Measurements from ENCODE around the gene ATP5PD. TPM values are rescaled to one million over a fixed set of nuclear protein-coding genes. Genes with fewer than 3 reads are reported as not detected.
"Not testable (repeated sequence)": the region's sequence is repeated elsewhere in the genome, so short reads cannot be mapped to it uniquely, and the experiment has no call there.

The ATP5PD gene
- total RNA-seq, 1 donor from 2014 or later, result 133 TPM

DNA sequence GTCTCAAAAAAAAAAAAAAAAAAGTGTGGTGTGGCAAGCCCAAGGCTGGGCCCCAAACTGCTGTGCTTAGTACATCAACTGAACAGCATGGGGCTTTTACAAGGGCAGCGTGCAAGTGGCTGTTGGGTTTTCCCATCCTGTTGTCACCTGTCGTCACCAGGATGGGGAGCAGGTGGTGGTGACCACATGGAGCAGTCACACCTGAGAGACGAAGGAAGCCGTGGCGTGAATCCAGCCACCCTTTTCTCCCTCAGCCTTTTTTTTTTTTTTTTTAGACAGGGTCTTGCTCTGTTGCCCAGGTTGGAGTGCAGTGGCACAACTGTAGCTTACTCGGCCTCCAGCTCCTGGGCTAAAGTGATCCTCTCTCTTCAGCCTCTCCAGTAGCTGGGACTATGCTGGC lies 38.4 kb downstream of the ATP5PD start:
- Histone ChIP-seq H3K4me1 (peaks cover 0 to 14% of the 10 kb centered on the region in 2 donors), H3K27ac (no peak overlapping the region), H3K36me3 (peaks cover 19% of the 10 kb centered on the region in 2 donors), H3K27me3 (no peaks in the 10 kb centered on the region), H3K9me3 (no peaks in the 10 kb centered on the region), H3K4me3 (no peak overlapping the region)
- intact Hi-C loops (cut with DNase I), result no loop called here
- TF ChIP-seq, protein P1, sequence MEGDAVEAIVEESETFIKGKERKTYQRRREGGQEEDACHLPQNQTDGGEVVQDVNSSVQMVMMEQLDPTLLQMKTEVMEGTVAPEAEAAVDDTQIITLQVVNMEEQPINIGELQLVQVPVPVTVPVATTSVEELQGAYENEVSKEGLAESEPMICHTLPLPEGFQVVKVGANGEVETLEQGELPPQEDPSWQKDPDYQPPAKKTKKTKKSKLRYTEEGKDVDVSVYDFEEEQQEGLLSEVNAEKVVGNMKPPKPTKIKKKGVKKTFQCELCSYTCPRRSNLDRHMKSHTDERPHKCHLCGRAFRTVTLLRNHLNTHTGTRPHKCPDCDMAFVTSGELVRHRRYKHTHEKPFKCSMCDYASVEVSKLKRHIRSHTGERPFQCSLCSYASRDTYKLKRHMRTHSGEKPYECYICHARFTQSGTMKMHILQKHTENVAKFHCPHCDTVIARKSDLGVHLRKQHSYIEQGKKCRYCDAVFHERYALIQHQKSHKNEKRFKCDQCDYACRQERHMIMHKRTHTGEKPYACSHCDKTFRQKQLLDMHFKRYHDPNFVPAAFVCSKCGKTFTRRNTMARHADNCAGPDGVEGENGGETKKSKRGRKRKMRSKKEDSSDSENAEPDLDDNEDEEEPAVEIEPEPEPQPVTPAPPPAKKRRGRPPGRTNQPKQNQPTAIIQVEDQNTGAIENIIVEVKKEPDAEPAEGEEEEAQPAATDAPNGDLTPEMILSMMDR (IDR thresholded peaks at IDR 0.05), result no peak
- no peak for DNase-seq (ENCODE audit: low spot score in 2 of 2)

DNA sequence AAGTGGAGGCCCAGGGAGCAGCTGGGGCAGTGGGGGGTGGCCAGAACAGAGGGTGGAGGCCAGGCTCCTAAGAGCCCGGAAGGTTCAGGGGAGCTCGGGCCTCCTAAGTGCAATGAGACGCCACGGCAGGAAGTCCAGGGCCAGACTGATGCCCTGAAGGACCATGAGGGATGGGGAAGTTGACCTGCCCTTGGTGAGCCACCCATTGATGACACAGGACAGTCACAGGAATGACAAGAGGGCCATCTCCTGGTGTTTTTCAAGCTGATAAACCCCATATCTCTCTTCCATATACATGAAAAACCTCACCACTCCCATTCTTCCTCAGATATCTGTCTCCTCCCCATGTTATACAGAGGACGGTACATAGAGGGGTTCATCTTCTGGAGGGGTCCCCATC lies 40.1 kb downstream of the ATP5PD start:
- peaks cover 32 to 36% of the 10 kb centered on the region in 2 donors for H3K36me3 ChIP-seq
- H3K4me1 ChIP-seq, result peaks cover 0 to 5% of the 10 kb centered on the region in 2 donors
- TF ChIP-seq, protein P1 (IDR thresholded peaks at IDR 0.05), result no peak
- DNase-seq (ENCODE audit: low spot score in 2 of 2), result no peak
- intact Hi-C loops (cut with DNase I), result no loop called here
- H3K27ac ChIP-seq, result no peak overlapping the region
- H3K9me3 ChIP-seq, result no peaks in the 10 kb centered on the region
- H3K4me3 ChIP-seq, result no peak overlapping the region
- H3K27me3 ChIP-seq, result no peaks in the 10 kb centered on the region

DNA sequence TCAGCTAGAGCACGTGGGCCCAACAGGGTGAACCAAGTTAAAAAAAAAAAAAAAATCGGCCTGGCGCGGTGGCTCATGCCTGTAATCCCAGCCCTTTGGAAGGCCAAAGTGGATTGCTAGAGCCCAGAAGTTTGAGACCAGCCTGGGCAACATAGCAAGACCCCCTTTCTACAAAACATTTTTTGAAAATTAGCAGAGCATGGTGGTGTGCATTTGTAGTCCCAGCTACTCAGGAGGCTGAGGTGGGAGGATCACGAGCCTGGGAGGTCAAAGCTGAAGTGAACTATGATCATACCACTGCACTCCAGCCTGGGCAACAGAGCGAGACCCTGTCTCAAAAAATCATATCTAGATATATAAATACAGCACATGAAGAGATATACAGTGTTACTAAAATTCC lies 40.7 kb downstream of the ATP5PD start:
- DNase-seq (ENCODE audit: low spot score in 2 of 2); H3K27ac ChIP-seq; H3K9me3 ChIP-seq; H3K4me3 ChIP-seq; intact Hi-C loops (cut with DNase I); H3K4me1 ChIP-seq; H3K27me3 ChIP-seq: not testable (repeated sequence)
- peaks cover 38 to 42% of the 10 kb centered on the region in 2 donors for H3K36me3 ChIP-seq

DNA sequence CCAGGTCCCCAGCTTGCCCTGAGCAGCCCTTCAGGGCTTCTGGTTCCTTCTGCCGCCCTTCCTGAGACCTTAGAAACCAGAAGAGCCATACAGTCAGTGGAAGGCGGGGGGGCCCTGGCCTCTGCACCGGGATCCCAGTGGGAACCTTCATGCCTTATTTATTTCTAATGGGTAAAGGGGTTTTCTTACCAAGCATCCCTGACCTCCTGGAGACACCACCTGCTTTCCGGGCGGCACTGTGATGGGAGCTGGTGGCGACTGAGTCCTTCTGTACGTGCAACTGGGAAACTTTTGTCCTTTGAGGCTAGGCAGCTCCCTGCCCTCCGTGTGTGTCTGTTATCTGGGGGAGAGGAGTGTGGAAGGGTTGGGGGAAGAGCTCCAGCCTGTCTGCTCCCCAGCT lies 41.5 kb downstream of the ATP5PD start:
- no peaks in the 10 kb centered on the region for H3K9me3 ChIP-seq
- H3K27me3 ChIP-seq, result no peaks in the 10 kb centered on the region
- peaks cover 39 to 48% of the 10 kb centered on the region in 2 donors for H3K36me3 ChIP-seq
- intact Hi-C loops (cut with DNase I), result no loop called here
- TF ChIP-seq, protein P1 (IDR thresholded peaks at IDR 0.05), result no peak
- no peaks in the 10 kb centered on the region for H3K4me1 ChIP-seq
- no peak overlapping the region for H3K4me3 ChIP-seq
- no peak overlapping the region for H3K27ac ChIP-seq
- DNase-seq (ENCODE audit: low spot score in 2 of 2), result no peak

DNA sequence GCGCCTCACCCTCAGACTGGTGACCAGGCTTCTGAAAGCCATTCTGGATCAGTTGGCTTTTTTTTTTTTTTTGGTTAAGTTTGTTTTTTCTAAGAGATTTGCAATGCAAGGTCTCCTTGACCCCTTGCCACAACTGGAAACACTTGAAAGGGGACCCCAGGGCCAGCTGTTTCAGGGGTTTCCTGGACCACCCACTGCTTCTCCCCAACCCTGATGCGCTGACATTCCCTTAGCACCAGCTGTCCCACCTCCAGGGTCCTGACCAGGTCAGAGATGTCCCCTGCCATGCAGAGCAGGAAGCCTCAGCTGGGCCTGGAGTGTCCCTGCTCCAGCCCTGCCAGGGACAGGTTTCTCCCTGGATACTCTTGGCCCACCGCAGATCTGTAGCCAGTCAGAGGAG lies 42.4 kb downstream of the ATP5PD start:
- Histone ChIP-seq H3K4me1 (no peaks in the 10 kb centered on the region), H3K27ac (no peak overlapping the region), H3K9me3 (no peaks in the 10 kb centered on the region), H3K36me3 (peaks cover 46 to 57% of the 10 kb centered on the region in 2 donors), H3K27me3 (no peaks in the 10 kb centered on the region), H3K4me3 (no peak overlapping the region)
- TF ChIP-seq, protein P1 (IDR thresholded peaks at IDR 0.05), result no peak
- DNase-seq (ENCODE audit: low spot score in 2 of 2), result no peak
- intact Hi-C loops (cut with DNase I), result no loop called here

DNA sequence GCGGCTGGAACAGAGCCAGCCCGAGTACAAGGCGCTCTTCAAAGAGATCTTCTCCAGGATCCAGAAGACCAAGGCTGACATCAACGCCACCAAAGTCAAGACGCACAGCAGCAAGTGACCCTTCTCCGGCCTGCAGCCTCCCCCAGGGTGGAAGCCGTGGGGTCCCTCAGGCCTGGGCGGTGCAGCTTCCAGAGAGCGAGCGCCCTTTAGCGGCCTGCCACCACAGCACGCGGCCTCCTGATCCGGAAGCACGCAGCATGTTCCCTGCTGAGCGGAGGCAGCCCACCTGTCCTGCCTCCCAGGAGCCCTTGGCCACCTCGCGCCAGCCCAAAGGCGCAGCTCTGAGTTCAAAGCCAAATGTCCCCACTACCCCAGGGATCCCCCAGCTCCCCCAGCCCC lies 42.8 kb downstream of the ATP5PD start:
- Histone ChIP-seq H3K4me3 (no peak overlapping the region), H3K4me1 (no peaks in the 10 kb centered on the region), H3K36me3 (peaks cover 47 to 58% of the 10 kb centered on the region in 2 donors), H3K9me3 (no peaks in the 10 kb centered on the region), H3K27me3 (no peaks in the 10 kb centered on the region), H3K27ac (no peak overlapping the region)
- intact Hi-C loops (cut with DNase I), result no loop called here
- TF ChIP-seq, protein P1 (IDR thresholded peaks at IDR 0.05), result no peak
- DNase-seq (ENCODE audit: low spot score in 2 of 2), result no peak
